Measurements from ENCODE around the gene CCR9.

The CCR9 gene

DNA sequence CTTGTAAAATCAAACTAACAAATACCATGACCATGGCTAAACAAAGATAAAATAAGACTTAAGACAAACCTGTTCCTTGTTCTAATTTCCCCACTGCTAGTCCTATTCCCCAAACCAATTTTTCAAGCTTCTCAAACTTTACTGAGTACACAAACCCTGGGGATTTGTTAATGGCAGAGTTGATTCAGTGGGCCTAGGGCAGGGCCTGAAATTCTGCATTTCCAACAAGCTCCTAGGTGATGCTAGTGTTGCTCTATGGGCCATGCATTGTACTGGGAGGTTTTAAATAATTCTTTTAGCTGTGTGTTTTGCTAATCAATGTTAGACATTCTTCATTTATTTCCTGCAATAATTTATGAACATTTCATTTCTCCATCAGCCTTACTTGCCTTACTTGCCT lies 13.3 kb upstream of the CCR9 start:
- DNase-seq: no peak

DNA sequence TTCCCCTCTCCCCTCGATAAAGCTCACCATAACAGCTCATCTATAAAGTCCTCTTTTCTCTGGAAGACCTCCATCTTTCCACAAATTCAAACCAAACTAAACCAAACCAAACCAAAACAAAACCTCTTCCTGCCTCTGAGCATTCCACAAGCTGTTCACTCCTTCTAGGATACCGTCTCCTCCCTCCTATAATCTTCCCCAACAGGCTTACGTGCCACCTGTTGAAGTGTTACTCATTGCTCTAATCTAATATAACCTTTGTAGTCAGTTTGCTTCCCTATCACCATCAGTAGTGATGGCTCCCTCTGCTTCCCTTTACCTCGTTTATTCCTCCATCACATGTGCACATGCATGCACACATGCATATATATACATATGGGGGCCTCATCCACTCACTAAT lies 12.7 kb upstream of the CCR9 start:
- no peak for DNase-seq

DNA sequence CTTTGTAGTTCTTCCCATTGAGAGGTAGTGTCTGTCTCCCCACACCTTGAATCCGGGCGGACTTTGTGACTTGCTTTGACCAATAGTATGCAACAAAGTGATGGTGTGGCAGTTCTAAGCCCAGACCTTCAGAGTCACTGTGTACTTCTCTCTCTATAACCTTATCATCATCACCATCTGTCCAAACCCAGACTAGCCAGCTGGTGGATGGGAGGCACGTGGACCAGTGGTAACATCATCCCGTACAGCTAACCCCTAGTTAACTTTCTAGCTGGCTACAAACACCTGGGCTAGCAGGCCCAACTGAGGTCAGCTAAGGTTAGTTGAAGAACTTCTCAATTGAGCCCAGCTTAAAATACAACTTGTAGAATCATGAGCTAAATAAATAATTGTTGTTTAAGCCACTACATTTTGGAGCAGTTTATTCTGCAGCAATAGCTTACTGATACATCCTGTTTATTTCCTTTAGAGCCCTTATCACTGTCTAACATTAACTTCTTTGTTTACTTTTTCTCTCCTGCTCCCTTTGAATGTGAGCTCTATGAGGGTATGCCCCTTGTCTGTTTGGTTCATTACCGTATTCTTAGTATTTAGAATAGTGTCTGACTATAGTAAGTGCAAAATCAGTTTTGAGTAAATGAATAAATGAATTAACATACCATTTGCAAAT lies 11.5 kb upstream of the CCR9 start:
- DNase-seq: no peak

DNA sequence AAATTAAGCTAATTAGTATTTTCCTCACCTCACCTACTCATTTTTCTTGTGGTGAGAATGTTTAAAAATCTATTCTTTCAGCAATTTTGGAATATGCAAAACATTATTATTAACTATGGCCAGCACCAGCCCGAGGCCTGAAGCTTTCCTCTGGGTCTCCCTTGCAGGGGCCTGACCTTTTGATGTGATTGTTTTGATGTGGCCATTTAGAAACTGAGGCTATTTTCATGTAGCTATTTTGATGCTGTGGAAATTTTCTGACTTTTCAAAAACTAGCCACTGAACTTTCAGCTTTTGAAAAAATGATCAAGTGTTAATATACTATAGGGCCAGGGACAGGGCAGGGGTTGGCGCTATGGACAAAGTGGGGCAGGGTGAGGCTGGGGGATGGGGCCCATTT lies 8.2 kb upstream of the CCR9 start:
- no peak for DNase-seq

- DNase-seq: no peak
Measured at GRCh38 chr3:45880725-45881077, 5.6 kb upstream of the CCR9 start.

DNA sequence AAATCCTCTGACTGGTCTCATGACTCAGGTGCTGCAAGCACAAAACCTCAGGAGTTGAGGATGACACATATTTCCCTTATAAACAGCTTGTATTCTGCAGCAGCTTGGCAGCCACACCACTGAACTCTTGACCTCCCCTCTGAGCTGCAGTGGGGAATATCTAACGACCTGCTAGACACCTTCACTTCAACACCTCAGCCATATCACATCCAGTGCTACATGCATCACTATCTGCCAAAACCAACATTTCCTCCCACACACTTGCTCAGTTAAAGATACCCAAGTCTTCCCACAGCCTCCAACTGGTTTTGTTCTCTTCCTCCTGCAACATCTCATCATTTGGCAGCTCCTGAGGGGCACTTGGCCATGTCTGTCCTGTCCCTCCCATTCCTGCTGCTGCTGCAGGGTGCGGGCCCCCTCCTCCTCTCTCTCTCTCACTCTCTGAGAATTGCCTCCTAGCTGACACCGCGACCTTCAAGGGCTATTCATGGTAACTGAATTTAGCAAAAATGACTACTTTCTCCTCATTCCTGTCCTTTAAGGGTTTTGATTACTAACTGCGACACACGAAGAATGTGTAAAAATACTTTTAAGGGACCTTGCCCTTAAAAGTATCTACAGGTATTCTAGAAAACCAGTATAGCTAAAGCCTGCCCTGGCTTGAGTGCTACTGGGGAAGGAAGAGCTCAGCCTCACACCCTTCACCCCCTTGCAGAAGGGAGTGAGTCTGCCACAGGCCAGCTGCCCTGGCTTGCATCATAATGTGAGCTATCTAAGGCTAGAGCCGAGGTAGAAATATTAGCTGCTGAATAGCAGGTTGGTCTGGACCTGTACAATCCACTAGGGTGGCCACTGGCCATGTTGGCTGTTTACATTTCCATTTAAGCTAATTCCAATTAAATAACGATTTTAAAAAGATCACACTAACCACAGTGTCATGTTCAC lies 5.0 kb upstream of the CCR9 start:
- no peak for DNase-seq

- no peak for DNase-seq
Measured at GRCh38 chr3:45884368-45885201, 1.8 kb upstream of the CCR9 start.

- DNase-seq: no peak
Measured at GRCh38 chr3:45887285-45887684, 942 bp downstream of the CCR9 start.

DNA sequence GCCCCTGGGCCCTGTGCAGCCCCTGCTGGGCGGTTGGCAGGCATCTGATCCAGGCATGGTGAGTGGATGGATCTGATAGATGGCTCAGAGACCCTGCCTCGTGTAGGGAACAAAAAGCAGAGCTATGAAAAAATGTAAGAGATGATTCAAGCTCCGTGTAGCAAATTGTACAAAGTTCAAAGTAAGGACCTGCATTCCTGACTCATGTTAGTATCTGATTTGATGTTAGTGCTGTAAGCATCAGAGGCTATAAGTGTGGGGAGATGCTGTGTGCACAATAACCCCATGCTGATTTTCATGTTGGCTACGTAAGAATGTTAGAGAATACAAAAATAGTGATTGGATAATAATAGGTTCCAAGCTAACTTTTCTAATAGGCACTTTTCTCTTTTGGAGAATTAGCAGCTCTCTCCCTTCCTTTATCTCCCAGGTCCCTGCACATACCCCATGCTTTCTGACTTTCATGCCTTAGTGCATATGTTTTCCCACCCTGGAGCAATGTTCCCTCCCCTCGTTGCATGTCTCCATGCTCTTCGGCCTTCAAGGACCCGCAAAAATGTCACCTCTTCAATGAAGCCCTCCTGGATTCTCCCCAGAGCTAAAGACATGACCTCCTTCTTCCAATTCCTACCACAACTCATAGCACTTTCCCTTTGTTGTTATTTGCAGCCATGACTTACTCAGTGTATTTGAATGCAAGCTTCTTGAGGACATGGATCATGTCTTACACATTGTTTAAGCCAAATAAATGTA lies 1.6 kb downstream of the CCR9 start:
- DNase-seq: no peak

DNA sequence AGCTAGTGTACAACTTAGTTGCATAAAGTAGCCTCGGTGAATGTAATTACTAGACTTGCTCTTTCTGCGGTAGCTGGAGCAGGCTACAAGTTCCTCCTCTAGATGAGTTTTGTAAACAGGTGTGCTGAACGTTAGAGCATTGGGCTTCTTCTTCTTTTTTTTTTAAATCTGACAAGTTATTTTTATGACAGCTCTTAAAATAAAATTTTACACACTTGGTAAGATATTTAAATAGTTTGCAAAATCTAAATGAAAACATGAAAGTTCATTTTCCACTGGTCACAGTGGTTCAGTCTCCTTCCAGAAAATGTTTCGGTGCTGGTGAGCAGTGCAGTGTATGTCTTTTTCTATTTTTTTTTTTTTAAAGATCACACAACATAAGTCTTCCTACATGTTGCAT lies 3.0 kb downstream of the CCR9 start:
- no peak for DNase-seq

GRCh38 chr3:45890405-45890804 lies 4.1 kb downstream of the CCR9 start:
- no peak for DNase-seq

GRCh38 chr3:45892161-45892560 lies 5.8 kb downstream of the CCR9 start:
- DNase-seq: no peak

GRCh38 chr3:45894015-45894414 lies 7.7 kb downstream of the CCR9 start:
- DNase-seq: no peak

GRCh38 chr3:45895686-45896468 lies 9.5 kb downstream of the CCR9 start:
- no peak for DNase-seq

- DNase-seq: no peak
Measured at GRCh38 chr3:45896956-45897355, 10.6 kb downstream of the CCR9 start.

DNA sequence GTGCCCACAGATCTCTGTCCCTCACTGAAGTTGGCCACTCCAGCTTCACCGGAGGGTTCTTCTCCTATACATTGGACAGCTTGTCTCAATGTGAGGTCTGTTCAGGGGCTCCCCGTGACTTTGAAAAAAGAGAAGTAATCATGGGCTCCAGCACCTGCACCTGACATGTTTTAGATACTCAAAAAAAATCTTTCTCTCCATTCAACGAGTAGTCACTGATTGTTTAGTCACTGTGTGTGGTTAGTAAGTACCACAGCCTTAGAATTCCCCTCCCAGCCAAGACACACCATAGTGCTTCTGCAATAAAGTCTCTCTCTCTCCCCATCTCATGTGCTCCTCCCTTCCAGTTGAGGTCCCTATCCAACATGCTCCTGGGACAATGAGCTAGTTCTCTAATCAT lies 18.6 kb downstream of the CCR9 start:
- DNase-seq: no peak

GRCh38 chr3:45905755-45906154 lies 19.4 kb downstream of the CCR9 start:
- DNase-seq: no peak

GRCh38 chr3:45906681-45907407 lies 20.5 kb downstream of the CCR9 start:
- no peak for DNase-seq

DNA sequence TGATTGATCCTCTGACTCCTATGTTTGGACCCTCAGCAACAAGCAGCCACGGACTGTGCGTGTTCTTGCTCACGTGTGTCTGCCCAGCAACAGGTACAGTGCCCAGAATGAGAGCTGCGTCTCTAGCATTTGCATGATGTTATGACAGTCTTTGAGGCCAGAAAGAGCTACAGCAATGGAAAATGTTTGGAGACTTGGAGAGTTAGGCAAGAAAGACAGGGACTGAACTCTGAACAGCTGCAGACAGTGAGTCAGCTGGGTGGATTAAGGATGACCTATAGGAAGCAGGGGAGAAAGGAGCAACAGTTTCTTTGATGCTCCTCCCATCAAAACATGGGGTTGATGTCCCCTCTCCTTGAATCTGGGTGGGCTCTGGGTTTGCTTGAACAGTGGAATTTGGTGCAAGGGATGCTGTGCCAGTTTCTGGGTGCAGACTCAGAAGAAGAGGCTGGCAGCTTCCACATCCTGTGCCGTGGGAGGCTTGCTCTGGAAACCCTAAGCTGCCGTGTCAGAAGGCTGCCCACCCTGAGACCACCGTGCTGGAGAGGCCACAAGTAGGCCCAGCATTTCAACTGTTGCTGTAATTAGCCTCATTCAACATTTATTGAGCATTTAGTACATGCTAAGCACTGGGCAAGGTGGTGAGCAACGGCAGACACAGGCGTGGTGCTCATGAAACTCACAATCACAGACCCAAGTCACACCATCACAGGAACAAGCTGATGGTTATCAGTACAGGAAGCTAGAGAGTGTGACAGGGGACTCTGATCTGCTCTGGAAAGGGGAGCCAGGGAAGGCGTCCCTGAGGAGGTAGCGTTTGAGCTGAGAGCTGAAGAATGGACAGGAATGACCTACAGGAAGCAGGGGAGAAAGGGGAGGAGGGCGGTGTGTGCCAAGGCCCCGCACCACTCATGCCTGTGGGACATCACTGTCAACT lies 21.7 kb downstream of the CCR9 start:
- no peak for DNase-seq

- no peak for DNase-seq
Measured at GRCh38 chr3:45908761-45909160, 22.4 kb downstream of the CCR9 start.

All from C1 segment of cervical spinal cord (tissue), 14 donors.